HepG2 (cell line): ENCODE results near the gene AFAP1L2. TPM values are rescaled to one million over a fixed set of nuclear protein-coding genes. Genes with fewer than 3 reads are reported as not detected.

Experiments used
- ATAC-seq: fragments of 200-7000 bp; cut with Tn5 transposase; 3 replicates; pipeline ENCODE4 v1.9.1; 2020; ENCODE audit warnings: mild to moderate bottlenecking, moderate library complexity
- BruUV-seq: library from RNA; stranded (reverse); fragments of 400-500 nt; replicated peaks from 2 replicates; lab custom pipeline; 2021; lab: Mats Ljungman, UMichigan
- CTCF ChIA-PET: fragments of 300-600 bp; formaldehyde crosslinking; extraction: SDS; loops from one replicate; lab custom pipeline; 2021; ENCODE audit warnings: low total read pairs, inconsistent platforms, low intra/inter-chr PET ratio; lab: Yijun Ruan, JAX
- POLR2A ChIA-PET: fragments of 350-600 bp; sonication (Branson Sonifier 250); formaldehyde crosslinking; loops from one replicate; lab custom pipeline; 2020; ENCODE audit warnings: antibody characterized with exemption, inconsistent platforms; lab: Yijun Ruan, JAX
- DNase-seq: peaks from one replicate; pipeline ENCODE4 v3.0.0-alpha.2; 2015; ENCODE audit warnings: low spot score
- FAIRE-seq: peaks from 3 replicates; lab custom pipeline; 2011; peaks lifted over from hg19 to GRCh38; lab: Jason Lieb, UNC
- H2AFZ ChIP-seq: one replicate; pipeline ENCODE4 v1.6.1; 2011; ENCODE audit warnings: low read length, inconsistent platforms
- H3K27ac ChIP-seq: fragments of 300-600 bp; 3 replicates; pipeline ENCODE4 v1.8.0; 2011; ENCODE audit warnings: mixed run types, mild to moderate bottlenecking, mixed read lengths, low read length, inconsistent platforms; ENCODE audit not compliant: insufficient read depth; ENCODE audit errors: extremely low read length
- H3K27me3 ChIP-seq, 2 experiments: fragments of 200-600 bp in 1 of 2; 2 replicates in 1 of 2; 3 replicates in 1 of 2; pipeline versions ENCODE4 v1.6.0 to v1.8.0; 2011; ENCODE audit warnings: low read length in 2 of 2, mild to moderate bottlenecking in 2 of 2, moderate library complexity in 2 of 2, inconsistent platforms in 1 of 2; ENCODE audit not compliant: insufficient read depth in 2 of 2, control insufficient read depth in 1 of 2
- H3K36me3 ChIP-seq, 2 experiments: fragments of 200-600 bp in 1 of 2; replicated peaks in 1 of 2; 2 replicates in 1 of 2; 3 replicates in 1 of 2; pipeline versions ENCODE4 v1.5.1 to v1.8.0; 2011; ENCODE audit warnings: low read length in 2 of 2, inconsistent platforms in 1 of 2; ENCODE audit not compliant: insufficient read depth in 2 of 2, control insufficient read depth in 1 of 2
- H3K4me1 ChIP-seq: 2 replicates; pipeline ENCODE4 v1.5.1; 2012; ENCODE audit warnings: low read length, inconsistent platforms; ENCODE audit not compliant: insufficient read depth
- H3K4me2 ChIP-seq: 2 replicates; pipeline ENCODE4 v1.6.0; 2011; ENCODE audit warnings: low read depth, low read length, inconsistent platforms
- H3K4me3 ChIP-seq, 3 experiments: fragments of 200-600 bp in 1 of 3; sonication (generic), shearing (Covaris generic) in 1 of 3; replicated peaks in 1 of 3; 2 replicates each; pipeline ENCODE4 v1.5.1; 2011 to 2016; ENCODE audit warnings: low read length in 3 of 3, inconsistent platforms in 2 of 3, low read depth in 2 of 3, mild to moderate bottlenecking in 2 of 3, control low read depth in 1 of 3, mixed read lengths in 1 of 3; ENCODE audit not compliant: insufficient read depth in 1 of 3
- H3K79me2 ChIP-seq: one replicate; pipeline ENCODE4 v1.6.1; 2011; ENCODE audit warnings: low read length, inconsistent platforms; ENCODE audit not compliant: insufficient read depth
- H3K9ac ChIP-seq: 2 replicates; pipeline ENCODE4 v1.6.0; 2011; ENCODE audit warnings: mild to moderate bottlenecking, low read depth, low read length, inconsistent platforms; ENCODE audit not compliant: insufficient read depth
- H3K9me3 ChIP-seq: 2 replicates; pipeline ENCODE4 v1.5.1; 2012; ENCODE audit warnings: mild to moderate bottlenecking, low read length
- H4K20me1 ChIP-seq: 2 replicates; pipeline ENCODE4 v1.6.0; 2011; ENCODE audit warnings: inconsistent platforms, mild to moderate bottlenecking, low read length, moderate library complexity; ENCODE audit not compliant: insufficient read depth
- HCFC1 ChIP-seq: fragments of 150-350 bp; IDR thresholded peaks from 2 replicates; pipeline ENCODE4 v1.6.1; 2014; ENCODE audit warnings: low read depth, low read length
- HDAC2 ChIP-seq: sonication (generic); formaldehyde crosslinking; IDR thresholded peaks from 2 replicates; pipeline ENCODE4 v1.4.0; 2020; ENCODE audit warnings: missing genetic modification reagents
- MAFK ChIP-seq, 2 experiments: IDR thresholded peaks in 1 of 2; conservative IDR thresholded peaks in 1 of 2; 2 replicates each; pipeline ENCODE4 v1.6.1; 2011; ENCODE audit warnings: improper control_type of control experiment in 2 of 2, low read length in 2 of 2
- MEIS1 ChIP-seq: sonication (generic); formaldehyde crosslinking; IDR thresholded peaks from 2 replicates; pipeline ENCODE4 v1.9.0; 2021; ENCODE audit warnings: mild to moderate bottlenecking, missing genetic modification reagents, moderate library complexity, borderline replicate concordance
- PAX8 ChIP-seq: sonication (generic); formaldehyde crosslinking; IDR thresholded peaks from 2 replicates; pipeline ENCODE4 v1.8.0; 2022; ENCODE audit warnings: mild to moderate bottlenecking, missing genetic modification reagents, borderline replicate concordance
- RFX3 ChIP-seq: IDR thresholded peaks from 2 replicates; pipeline ENCODE4 v1.6.1; 2016; ENCODE audit warnings: missing biosample characterization, missing genetic modification reagents
- STAT5B ChIP-seq: sonication (generic); formaldehyde crosslinking; IDR thresholded peaks from 2 replicates; pipeline ENCODE4 v1.4.0; 2020; ENCODE audit warnings: missing genetic modification reagents
- XBP1 ChIP-seq: sonication (generic); formaldehyde crosslinking; IDR thresholded peaks from 2 replicates; pipeline ENCODE4 v1.5.0; 2020; ENCODE audit warnings: missing genetic modification reagents
- ZFAT ChIP-seq: sonication (generic); formaldehyde crosslinking; conservative IDR thresholded peaks from 2 replicates; pipeline ENCODE4 v1.8.1; 2023; ENCODE audit warnings: missing genetic modification reagents, inconsistent platforms
- ZFP90 ChIP-seq: sonication (generic); formaldehyde crosslinking; IDR thresholded peaks from 2 replicates; pipeline ENCODE4 v1.8.0; 2022; ENCODE audit warnings: missing genetic modification reagents, mild to moderate bottlenecking, inconsistent platforms, borderline replicate concordance
- ZNF205 ChIP-seq: IDR thresholded peaks from 2 replicates; pipeline ENCODE4 v1.6.1; 2018; ENCODE audit warnings: missing biosample characterization, missing genetic modification reagents
- ZNF382 ChIP-seq: sonication (generic); formaldehyde crosslinking; IDR thresholded peaks from 2 replicates; pipeline ENCODE4 v1.5.0; 2020; ENCODE audit warnings: missing genetic modification reagents, mild to moderate bottlenecking, borderline replicate concordance
- ZNF44 ChIP-seq: sonication (generic); formaldehyde crosslinking; IDR thresholded peaks from 2 replicates; pipeline ENCODE4 v1.5.1; 2020; ENCODE audit warnings: mild to moderate bottlenecking, missing genetic modification reagents
- ZNF446 ChIP-seq: sonication (generic); formaldehyde crosslinking; IDR thresholded peaks from 2 replicates; pipeline ENCODE4 v1.5.0; 2020; ENCODE audit warnings: mild to moderate bottlenecking, missing genetic modification reagents
- ZNF574 ChIP-seq: sonication (generic); formaldehyde crosslinking; IDR thresholded peaks from 2 replicates; pipeline ENCODE4 v1.4.0; 2020; ENCODE audit warnings: missing genetic modification reagents
- WGBS: methylation state at CpG from one replicate; pipeline ENCODE4 v1.1.6; 2017; ENCODE audit warnings: low lambda C conversion rate; 5-methylcytosine and 5-hydroxymethylcytosine counted together
- in situ Hi-C: cut with HindIII; loops from 2 replicates; pipeline ENCODE4 v1.10.0; 2017; ENCODE audit warnings: low pct_unique_long_range_greater_than_20kb; ENCODE audit not compliant: extremely low pct_ligation_motif_present
- intact Hi-C: fragments of 100-400 bp; cut with micrococcal nuclease; formaldehyde crosslinking; loops from one replicate; pipeline ENCODE4 v1.10.0; 2022; ENCODE audit not compliant: unreplicated experiment
- polyA plus RNA-seq, 8 experiments: library from polyadenylated mRNA; depleted of rRNA in 3 of 8; stranded (reverse) in 7 of 8; unstranded in 1 of 8; fragments of >200 nt; fragmentation: Illumina TruSeq in 4 of 8; extraction: Trizol in 4 of 8; gene quantifications; 2 replicates each; pipeline versions ENCODE4 v1.2.1 to v1.2.3, GENCODE V29; 2011 to 2016; ENCODE audit warnings: low read depth in 4 of 8, missing spikeins in 1 of 8, mixed read lengths in 1 of 8; ENCODE audit not compliant: insufficient read depth in 1 of 8
- total RNA-seq, 5 experiments: library from RNA; depleted of rRNA; stranded (reverse); fragments of >200 nt; fragmentation: Illumina TruSeq; extraction: Trizol; gene quantifications; 2 replicates each; pipeline ENCODE4 v1.2.3, GENCODE V29; 2016; ENCODE audit warnings: low read depth in 1 of 5
- TF ChIP-seq, protein P1 (sequence below): IDR thresholded peaks from 2 replicates; pipeline ENCODE4 v1.6.1; 2016; ENCODE audit warnings: control low read depth
- TF ChIP-seq, protein P2 (sequence below): sonication (generic); formaldehyde crosslinking; IDR thresholded peaks from 2 replicates; pipeline ENCODE4 v1.9.0; 2021; ENCODE audit warnings: missing genetic modification reagents, borderline replicate concordance
- TF ChIP-seq, protein P3 (sequence below): sonication (generic); formaldehyde crosslinking; IDR thresholded peaks from 2 replicates; pipeline ENCODE4 v1.4.0; 2020; ENCODE audit warnings: low read depth, mild to moderate bottlenecking, missing genetic modification reagents

The AFAP1L2 gene
- total and polyA plus RNA-seq, 2 of the 13 experiments (the other 11 are each of a cell fraction or from before 2014, with no cell fraction given): not detected

DNA sequence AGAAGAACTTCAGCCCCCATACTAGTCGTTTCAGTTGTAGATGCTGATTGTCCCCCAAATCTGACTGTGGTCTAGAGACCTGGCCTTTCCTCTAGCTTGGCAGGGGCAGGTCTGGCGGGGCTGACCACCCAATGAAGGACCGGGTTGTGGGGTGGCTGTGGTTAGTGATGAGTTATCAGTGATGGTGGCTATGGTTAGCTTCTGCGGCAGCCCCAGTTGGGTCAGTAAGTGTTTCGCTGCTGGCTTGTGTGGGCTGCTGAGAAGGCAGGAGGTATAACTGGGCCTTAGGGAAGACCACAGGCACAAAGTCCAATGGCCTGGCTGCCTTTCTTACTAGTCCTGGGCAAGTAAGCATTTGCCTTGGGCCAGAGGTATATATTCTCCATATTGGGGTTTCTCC, 143.9 kb downstream of the AFAP1L2 start (continued):
- no peak for TF ChIP-seq MAFK (conservative IDR thresholded peaks at IDR 0.05 in 1 of 2, IDR thresholded peaks at IDR 0.05 in 1 of 2; ENCODE audit: low read length in 2 of 2)
- no peak for TF ChIP-seq ZFP90 (CRISPR knock-in tag)
- TF ChIP-seq MEIS1 (CRISPR knock-in tag): no peak
- TF ChIP-seq, protein P1, sequence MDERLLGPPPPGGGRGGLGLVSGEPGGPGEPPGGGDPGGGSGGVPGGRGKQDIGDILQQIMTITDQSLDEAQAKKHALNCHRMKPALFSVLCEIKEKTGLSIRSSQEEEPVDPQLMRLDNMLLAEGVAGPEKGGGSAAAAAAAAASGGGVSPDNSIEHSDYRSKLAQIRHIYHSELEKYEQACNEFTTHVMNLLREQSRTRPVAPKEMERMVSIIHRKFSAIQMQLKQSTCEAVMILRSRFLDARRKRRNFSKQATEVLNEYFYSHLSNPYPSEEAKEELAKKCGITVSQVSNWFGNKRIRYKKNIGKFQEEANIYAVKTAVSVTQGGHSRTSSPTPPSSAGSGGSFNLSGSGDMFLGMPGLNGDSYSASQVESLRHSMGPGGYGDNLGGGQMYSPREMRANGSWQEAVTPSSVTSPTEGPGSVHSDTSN (CRISPR knock-in tag): no peak
- TF ChIP-seq HDAC2 (CRISPR knock-in tag): no peak
- TF ChIP-seq ZNF382 (CRISPR knock-in tag): no peak
- TF ChIP-seq PAX8 (CRISPR knock-in tag): no peak

GRCh38 chr10:114259824-114260223, 144.5 kb downstream of the AFAP1L2 start:
- POLR2A ChIA-PET: no interaction called here
- TF ChIP-seq, protein P2, sequence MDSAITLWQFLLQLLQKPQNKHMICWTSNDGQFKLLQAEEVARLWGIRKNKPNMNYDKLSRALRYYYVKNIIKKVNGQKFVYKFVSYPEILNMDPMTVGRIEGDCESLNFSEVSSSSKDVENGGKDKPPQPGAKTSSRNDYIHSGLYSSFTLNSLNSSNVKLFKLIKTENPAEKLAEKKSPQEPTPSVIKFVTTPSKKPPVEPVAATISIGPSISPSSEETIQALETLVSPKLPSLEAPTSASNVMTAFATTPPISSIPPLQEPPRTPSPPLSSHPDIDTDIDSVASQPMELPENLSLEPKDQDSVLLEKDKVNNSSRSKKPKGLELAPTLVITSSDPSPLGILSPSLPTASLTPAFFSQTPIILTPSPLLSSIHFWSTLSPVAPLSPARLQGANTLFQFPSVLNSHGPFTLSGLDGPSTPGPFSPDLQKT (CRISPR knock-in tag): no peak
- TF ChIP-seq HCFC1 (no peak), STAT5B (CRISPR knock-in tag) (no peak), ZNF446 (CRISPR knock-in tag) (no peak), XBP1 (CRISPR knock-in tag) (no peak), ZNF574 (CRISPR knock-in tag) (no peak), ZNF205 (CRISPR knock-in tag) (no peak), ZNF44 (CRISPR knock-in tag) (no peak), ZFAT (CRISPR knock-in tag) (no peak), RFX3 (CRISPR knock-in tag) (no peak)
- TF ChIP-seq, protein P3, sequence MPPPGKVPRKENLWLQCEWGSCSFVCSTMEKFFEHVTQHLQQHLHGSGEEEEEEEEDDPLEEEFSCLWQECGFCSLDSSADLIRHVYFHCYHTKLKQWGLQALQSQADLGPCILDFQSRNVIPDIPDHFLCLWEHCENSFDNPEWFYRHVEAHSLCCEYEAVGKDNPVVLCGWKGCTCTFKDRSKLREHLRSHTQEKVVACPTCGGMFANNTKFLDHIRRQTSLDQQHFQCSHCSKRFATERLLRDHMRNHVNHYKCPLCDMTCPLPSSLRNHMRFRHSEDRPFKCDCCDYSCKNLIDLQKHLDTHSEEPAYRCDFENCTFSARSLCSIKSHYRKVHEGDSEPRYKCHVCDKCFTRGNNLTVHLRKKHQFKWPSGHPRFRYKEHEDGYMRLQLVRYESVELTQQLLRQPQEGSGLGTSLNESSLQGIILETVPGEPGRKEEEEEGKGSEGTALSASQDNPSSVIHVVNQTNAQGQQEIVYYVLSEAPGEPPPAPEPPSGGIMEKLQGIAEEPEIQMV (CRISPR knock-in tag): no peak

More at GRCh38 chr10:114259824-114260223, 144.5 kb downstream of the AFAP1L2 start:
- no peak overlapping the region for H3K4me3 ChIP-seq
- no peak for ATAC-seq
- DNase-seq: no peak
- CTCF ChIA-PET: no interaction called here
- peaks cover 0 to 2% of the 10 kb centered on the region in 2 experiments; a peak in 1 of 5 replicates for H3K27me3 ChIP-seq
- no peaks in the 10 kb centered on the region for H3K9me3 ChIP-seq
- no peaks in the 10 kb centered on the region for H4K20me1 ChIP-seq
- H3K4me1 ChIP-seq: no peaks in the 10 kb centered on the region
- intact Hi-C loops: no loop called here
- H3K36me3 ChIP-seq: no peaks in the 10 kb centered on the region
- 58% methylated on average over 10 of the region's 10 CpGs for WGBS
- no peak overlapping the region for H2AFZ ChIP-seq
- no peak overlapping the region for H3K27ac ChIP-seq
- BruUV-seq: no TSS peak
- no peaks in the 10 kb centered on the region for H3K79me2 ChIP-seq
- no peak for FAIRE-seq
- in situ Hi-C loops: no loop called here
- no peak overlapping the region for H3K9ac ChIP-seq
- no peak overlapping the region for H3K4me2 ChIP-seq
